ENCODE measurements around the gene ARMC6. TPM values are rescaled to one million over a fixed set of nuclear protein-coding genes. Genes with fewer than 3 reads are reported as not detected.

Gene ARMC6
- total RNA-seq, 6 experiments from 2014 or later = 30.2 to 41.7 (median 32.5) TPM

- Mint-ChIP-seq H3K27ac (no peak overlapping the region), H3K36me3 (ENCODE audit: low read depth) (peaks cover 14% of the 10 kb centered on the region), H3K4me3 (no peak overlapping the region), H3K4me1 (ENCODE audit: low read depth) (peaks cover 8% of the 10 kb centered on the region), H3K27me3 (ENCODE audit: insufficient read depth) (peaks cover 6% of the 10 kb centered on the region), H3K9me3 (no peaks in the 10 kb centered on the region)
- DNase-seq = no peak
- TF ChIP-seq CTCF (IDR thresholded peaks at IDR 0.05) = no peak
These were observed 43.2 kb upstream of the ARMC6 start for GRCh38 chr19:18990128-18990708.

GRCh38 chr19:18991006-18991405 lies 42.4 kb upstream of the ARMC6 start:
- no peak overlapping the region for H3K27ac Mint-ChIP-seq
- peaks cover 14% of the 10 kb centered on the region for H3K36me3 Mint-ChIP-seq (ENCODE audit: low read depth)
- no peak for TF ChIP-seq CTCF (IDR thresholded peaks at IDR 0.05)
- H3K4me3 Mint-ChIP-seq = no peak overlapping the region
- no peak for DNase-seq
- H3K4me1 Mint-ChIP-seq (ENCODE audit: low read depth) = peaks cover 13% of the 10 kb centered on the region
- H3K9me3 Mint-ChIP-seq = no peaks in the 10 kb centered on the region
- peaks cover 7% of the 10 kb centered on the region for H3K27me3 Mint-ChIP-seq (ENCODE audit: insufficient read depth)

- H3K27ac Mint-ChIP-seq = no peak overlapping the region
- no peaks in the 10 kb centered on the region for H3K9me3 Mint-ChIP-seq
These were observed 41.9 kb upstream of the ARMC6 start for GRCh38 chr19:18991468-18991867.

GRCh38 chr19:18992696-18993095 lies 40.7 kb upstream of the ARMC6 start:
- DNase-seq = no peak
- no peak for TF ChIP-seq CTCF (IDR thresholded peaks at IDR 0.05)
- H3K4me3 Mint-ChIP-seq = no peak overlapping the region
- no peak overlapping the region for H3K27ac Mint-ChIP-seq
- H3K4me1 Mint-ChIP-seq (ENCODE audit: low read depth) = peaks cover 12% of the 10 kb centered on the region; the same call in 1 of the 2 replicates
- peaks cover 14% of the 10 kb centered on the region for H3K36me3 Mint-ChIP-seq (ENCODE audit: low read depth)
- H3K9me3 Mint-ChIP-seq = no peaks in the 10 kb centered on the region
- peaks cover 7% of the 10 kb centered on the region for H3K27me3 Mint-ChIP-seq (ENCODE audit: insufficient read depth)

More at GRCh38 chr19:18991468-18991867, 41.9 kb upstream of the ARMC6 start:
- no peak for DNase-seq
- Mint-ChIP-seq H3K4me1 (ENCODE audit: low read depth) (peaks cover 13% of the 10 kb centered on the region), H3K4me3 (no peak overlapping the region), H3K36me3 (ENCODE audit: low read depth) (peaks cover 14% of the 10 kb centered on the region), H3K27me3 (ENCODE audit: insufficient read depth) (peaks cover 7% of the 10 kb centered on the region)
- TF ChIP-seq CTCF (IDR thresholded peaks at IDR 0.05) = no peak

- peaks cover 12% of the 10 kb centered on the region; the same call in 1 of the 2 replicates for H3K4me1 Mint-ChIP-seq (ENCODE audit: low read depth)
- H3K27me3 Mint-ChIP-seq (ENCODE audit: insufficient read depth) = peaks cover 7% of the 10 kb centered on the region
- H3K9me3 Mint-ChIP-seq = no peaks in the 10 kb centered on the region
- DNase-seq = no peak
- peaks cover 14% of the 10 kb centered on the region for H3K36me3 Mint-ChIP-seq (ENCODE audit: low read depth)
- H3K27ac Mint-ChIP-seq = no peak overlapping the region
- no peak for TF ChIP-seq CTCF (IDR thresholded peaks at IDR 0.05)
- H3K4me3 Mint-ChIP-seq = no peak overlapping the region
These were observed 40.3 kb upstream of the ARMC6 start for GRCh38 chr19:18993115-18993514.

Measured in HFFc6 (cell line).